HepG2 (cell line): ENCODE results near the gene GPR148. TPM values are rescaled to one million over a fixed set of nuclear protein-coding genes. Genes with fewer than 3 reads are reported as not detected.

Source experiments
- ATAC-seq: fragments of 200-7000 bp; cut with Tn5 transposase; 3 replicates; pipeline ENCODE4 v1.9.1; 2020; ENCODE audit warnings: mild to moderate bottlenecking, moderate library complexity
- BruUV-seq: library from RNA; stranded (reverse); fragments of 400-500 nt; replicated peaks from 2 replicates; lab custom pipeline; 2021; lab: Mats Ljungman, UMichigan
- CTCF ChIA-PET: fragments of 300-600 bp; formaldehyde crosslinking; extraction: SDS; loops from one replicate; lab custom pipeline; 2021; ENCODE audit warnings: low total read pairs, inconsistent platforms, low intra/inter-chr PET ratio; lab: Yijun Ruan, JAX
- POLR2A ChIA-PET: fragments of 350-600 bp; sonication (Branson Sonifier 250); formaldehyde crosslinking; loops from one replicate; lab custom pipeline; 2020; ENCODE audit warnings: antibody characterized with exemption, inconsistent platforms; lab: Yijun Ruan, JAX
- DNase-seq: peaks from one replicate; pipeline ENCODE4 v3.0.0-alpha.2; 2015; ENCODE audit warnings: low spot score
- FAIRE-seq: peaks from 3 replicates; lab custom pipeline; 2011; peaks lifted over from hg19 to GRCh38; lab: Jason Lieb, UNC
- H2AFZ ChIP-seq: one replicate; pipeline ENCODE4 v1.6.1; 2011; ENCODE audit warnings: low read length, inconsistent platforms
- H3K27ac ChIP-seq: fragments of 300-600 bp; 3 replicates; pipeline ENCODE4 v1.8.0; 2011; ENCODE audit warnings: mixed run types, mild to moderate bottlenecking, mixed read lengths, low read length, inconsistent platforms; ENCODE audit not compliant: insufficient read depth; ENCODE audit errors: extremely low read length
- H3K27me3 ChIP-seq, 2 experiments: fragments of 200-600 bp in 1 of 2; 2 replicates in 1 of 2; 3 replicates in 1 of 2; pipeline versions ENCODE4 v1.6.0 to v1.8.0; 2011; ENCODE audit warnings: low read length in 2 of 2, mild to moderate bottlenecking in 2 of 2, moderate library complexity in 2 of 2, inconsistent platforms in 1 of 2; ENCODE audit not compliant: insufficient read depth in 2 of 2, control insufficient read depth in 1 of 2
- H3K36me3 ChIP-seq, 2 experiments: fragments of 200-600 bp in 1 of 2; replicated peaks in 1 of 2; 2 replicates in 1 of 2; 3 replicates in 1 of 2; pipeline versions ENCODE4 v1.5.1 to v1.8.0; 2011; ENCODE audit warnings: low read length in 2 of 2, inconsistent platforms in 1 of 2; ENCODE audit not compliant: insufficient read depth in 2 of 2, control insufficient read depth in 1 of 2
- H3K4me1 ChIP-seq: 2 replicates; pipeline ENCODE4 v1.5.1; 2012; ENCODE audit warnings: low read length, inconsistent platforms; ENCODE audit not compliant: insufficient read depth
- H3K4me2 ChIP-seq: 2 replicates; pipeline ENCODE4 v1.6.0; 2011; ENCODE audit warnings: low read depth, low read length, inconsistent platforms
- H3K4me3 ChIP-seq, 3 experiments: fragments of 200-600 bp in 1 of 3; sonication (generic), shearing (Covaris generic) in 1 of 3; replicated peaks in 1 of 3; 2 replicates each; pipeline ENCODE4 v1.5.1; 2011 to 2016; ENCODE audit warnings: low read length in 3 of 3, inconsistent platforms in 2 of 3, low read depth in 2 of 3, mild to moderate bottlenecking in 2 of 3, control low read depth in 1 of 3, mixed read lengths in 1 of 3; ENCODE audit not compliant: insufficient read depth in 1 of 3
- H3K79me2 ChIP-seq: one replicate; pipeline ENCODE4 v1.6.1; 2011; ENCODE audit warnings: low read length, inconsistent platforms; ENCODE audit not compliant: insufficient read depth
- H3K9ac ChIP-seq: 2 replicates; pipeline ENCODE4 v1.6.0; 2011; ENCODE audit warnings: mild to moderate bottlenecking, low read depth, low read length, inconsistent platforms; ENCODE audit not compliant: insufficient read depth
- H3K9me3 ChIP-seq: 2 replicates; pipeline ENCODE4 v1.5.1; 2012; ENCODE audit warnings: mild to moderate bottlenecking, low read length
- H4K20me1 ChIP-seq: 2 replicates; pipeline ENCODE4 v1.6.0; 2011; ENCODE audit warnings: inconsistent platforms, mild to moderate bottlenecking, low read length, moderate library complexity; ENCODE audit not compliant: insufficient read depth
- ARNT ChIP-seq: fragments of 450-650 bp; IDR thresholded peaks from 2 replicates; pipeline ENCODE4 v1.6.1; 2017
- GPN1 ChIP-seq: sonication (generic); formaldehyde crosslinking; IDR thresholded peaks from 2 replicates; pipeline ENCODE4 v1.5.1; 2020; ENCODE audit warnings: missing genetic modification reagents, borderline replicate concordance
- ZFP41 ChIP-seq: sonication (generic); formaldehyde crosslinking; IDR thresholded peaks from 2 replicates; pipeline ENCODE4 v1.4.0; 2020; ENCODE audit warnings: mild to moderate bottlenecking, missing genetic modification reagents, borderline replicate concordance
- ZNF225 ChIP-seq: sonication (generic); formaldehyde crosslinking; IDR thresholded peaks from 2 replicates; pipeline ENCODE4 v1.4.0; 2020; ENCODE audit warnings: mild to moderate bottlenecking, missing genetic modification reagents
- ZNF674 ChIP-seq: sonication (generic); formaldehyde crosslinking; IDR thresholded peaks from 2 replicates; pipeline ENCODE4 v1.5.0; 2020; ENCODE audit warnings: low read depth, mild to moderate bottlenecking, missing genetic modification reagents
- ZSCAN29 ChIP-seq: sonication (generic); formaldehyde crosslinking; conservative IDR thresholded peaks from 2 replicates; pipeline ENCODE4 v1.4.0; 2020; ENCODE audit warnings: mild to moderate bottlenecking, missing genetic modification reagents
- WGBS: methylation state at CpG from one replicate; pipeline ENCODE4 v1.1.6; 2017; ENCODE audit warnings: low lambda C conversion rate; 5-methylcytosine and 5-hydroxymethylcytosine counted together
- in situ Hi-C: cut with HindIII; loops from 2 replicates; pipeline ENCODE4 v1.10.0; 2017; ENCODE audit warnings: low pct_unique_long_range_greater_than_20kb; ENCODE audit not compliant: extremely low pct_ligation_motif_present
- intact Hi-C: fragments of 100-400 bp; cut with micrococcal nuclease; formaldehyde crosslinking; loops from one replicate; pipeline ENCODE4 v1.10.0; 2022; ENCODE audit not compliant: unreplicated experiment
- polyA plus RNA-seq, 8 experiments: library from polyadenylated mRNA; depleted of rRNA in 3 of 8; stranded (reverse) in 7 of 8; unstranded in 1 of 8; fragments of >200 nt; fragmentation: Illumina TruSeq in 4 of 8; extraction: Trizol in 4 of 8; gene quantifications; 2 replicates each; pipeline versions ENCODE4 v1.2.1 to v1.2.3, GENCODE V29; 2011 to 2016; ENCODE audit warnings: low read depth in 4 of 8, missing spikeins in 1 of 8, mixed read lengths in 1 of 8; ENCODE audit not compliant: insufficient read depth in 1 of 8
- total RNA-seq, 5 experiments: library from RNA; depleted of rRNA; stranded (reverse); fragments of >200 nt; fragmentation: Illumina TruSeq; extraction: Trizol; gene quantifications; 2 replicates each; pipeline ENCODE4 v1.2.3, GENCODE V29; 2016; ENCODE audit warnings: low read depth in 1 of 5
- TF ChIP-seq, protein P1 (sequence below): IDR thresholded peaks from 2 replicates; pipeline ENCODE4 v1.6.1; 2016; ENCODE audit warnings: low read depth, missing genetic modification reagents, missing compliant biosample characterization
- TF ChIP-seq, protein P2 (sequence below): sonication (generic); formaldehyde crosslinking; IDR thresholded peaks from 2 replicates; pipeline ENCODE4 v1.4.0; 2020; ENCODE audit warnings: missing genetic modification reagents
- TF ChIP-seq, protein P3 (sequence below): sonication (generic); formaldehyde crosslinking; conservative IDR thresholded peaks from 2 replicates; pipeline ENCODE4 v1.4.0; 2020; ENCODE audit warnings: missing genetic modification reagents
- TF ChIP-seq, protein P4 (sequence below): sonication (generic); formaldehyde crosslinking; IDR thresholded peaks from 2 replicates; pipeline ENCODE4 v1.9.0; 2021; ENCODE audit warnings: missing genetic modification reagents, borderline replicate concordance

GPR148 gene
- total and polyA plus RNA-seq, 2 of the 13 experiments (the other 11 are each of a cell fraction or from before 2014, with no cell fraction given), result not detected

DNA sequence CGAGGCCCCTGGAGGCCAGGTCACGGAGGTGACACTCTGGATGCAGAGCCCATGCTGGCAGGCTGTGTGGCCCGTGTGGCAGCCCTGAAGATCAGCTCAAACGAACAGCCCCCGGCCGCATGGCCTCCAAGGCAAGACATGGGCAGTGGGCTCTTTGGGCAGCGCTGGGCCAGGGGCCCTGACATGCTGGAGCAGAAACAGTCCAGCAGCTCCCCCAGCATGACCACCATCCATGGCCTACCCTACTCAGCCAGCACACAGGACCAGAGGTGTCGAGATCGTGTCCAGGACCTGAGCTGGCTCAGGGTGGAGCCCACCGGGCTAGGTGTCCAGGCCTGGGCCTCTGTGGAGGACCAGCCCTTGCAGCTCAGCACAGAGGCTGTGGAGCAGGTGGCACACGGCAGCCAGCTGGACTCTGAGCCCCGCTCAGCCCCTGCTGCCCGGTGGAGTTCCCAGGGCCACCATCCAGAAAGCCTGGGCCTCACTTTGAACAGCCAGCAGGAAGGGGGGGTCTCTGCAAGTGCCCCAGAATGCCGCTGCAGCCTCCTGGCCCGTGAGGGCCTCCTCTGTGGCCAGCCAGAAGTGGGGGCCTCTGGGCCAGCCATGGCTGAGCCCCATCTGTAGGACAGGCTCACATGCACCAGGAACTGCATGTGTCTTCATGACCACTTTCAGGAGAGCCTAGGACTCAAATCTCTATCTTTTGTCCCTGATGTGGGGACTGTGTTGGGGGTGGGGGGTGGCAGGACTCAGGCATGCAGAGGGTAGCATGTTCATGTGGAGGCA lies 35.4 kb downstream of the GPR148 start:
- no peak overlapping the region for H3K9ac ChIP-seq
- FAIRE-seq (no peak), DNase-seq (no peak), ATAC-seq (no peak)
- CTCF ChIA-PET, result no interaction called here
- no peaks in the 10 kb centered on the region for H3K36me3 ChIP-seq
- no peaks in the 10 kb centered on the region for H3K4me1 ChIP-seq
- no peaks in the 10 kb centered on the region for H3K79me2 ChIP-seq
- POLR2A ChIA-PET, result no interaction called here
- H2AFZ ChIP-seq, result no peak overlapping the region
- in situ Hi-C loops, result no loop called here
- H3K4me2 ChIP-seq, result no peak overlapping the region
- no peak overlapping the region for H3K27ac ChIP-seq
- WGBS, result 23% methylated on average over 6 of the region's 15 CpGs
- H3K4me3 ChIP-seq, result no peak overlapping the region
- intact Hi-C loops, result no loop called here
- no TSS peak for BruUV-seq
- no peaks in the 10 kb centered on the region for H3K9me3 ChIP-seq
- H4K20me1 ChIP-seq, result no peaks in the 10 kb centered on the region
- H3K27me3 ChIP-seq, result peaks cover 4 to 36% of the 10 kb centered on the region in 2 experiments; a peak in 3 of 5 replicates
- TF ChIP-seq ZNF674 (CRISPR knock-in tag), result no peak
- TF ChIP-seq, protein P1, sequence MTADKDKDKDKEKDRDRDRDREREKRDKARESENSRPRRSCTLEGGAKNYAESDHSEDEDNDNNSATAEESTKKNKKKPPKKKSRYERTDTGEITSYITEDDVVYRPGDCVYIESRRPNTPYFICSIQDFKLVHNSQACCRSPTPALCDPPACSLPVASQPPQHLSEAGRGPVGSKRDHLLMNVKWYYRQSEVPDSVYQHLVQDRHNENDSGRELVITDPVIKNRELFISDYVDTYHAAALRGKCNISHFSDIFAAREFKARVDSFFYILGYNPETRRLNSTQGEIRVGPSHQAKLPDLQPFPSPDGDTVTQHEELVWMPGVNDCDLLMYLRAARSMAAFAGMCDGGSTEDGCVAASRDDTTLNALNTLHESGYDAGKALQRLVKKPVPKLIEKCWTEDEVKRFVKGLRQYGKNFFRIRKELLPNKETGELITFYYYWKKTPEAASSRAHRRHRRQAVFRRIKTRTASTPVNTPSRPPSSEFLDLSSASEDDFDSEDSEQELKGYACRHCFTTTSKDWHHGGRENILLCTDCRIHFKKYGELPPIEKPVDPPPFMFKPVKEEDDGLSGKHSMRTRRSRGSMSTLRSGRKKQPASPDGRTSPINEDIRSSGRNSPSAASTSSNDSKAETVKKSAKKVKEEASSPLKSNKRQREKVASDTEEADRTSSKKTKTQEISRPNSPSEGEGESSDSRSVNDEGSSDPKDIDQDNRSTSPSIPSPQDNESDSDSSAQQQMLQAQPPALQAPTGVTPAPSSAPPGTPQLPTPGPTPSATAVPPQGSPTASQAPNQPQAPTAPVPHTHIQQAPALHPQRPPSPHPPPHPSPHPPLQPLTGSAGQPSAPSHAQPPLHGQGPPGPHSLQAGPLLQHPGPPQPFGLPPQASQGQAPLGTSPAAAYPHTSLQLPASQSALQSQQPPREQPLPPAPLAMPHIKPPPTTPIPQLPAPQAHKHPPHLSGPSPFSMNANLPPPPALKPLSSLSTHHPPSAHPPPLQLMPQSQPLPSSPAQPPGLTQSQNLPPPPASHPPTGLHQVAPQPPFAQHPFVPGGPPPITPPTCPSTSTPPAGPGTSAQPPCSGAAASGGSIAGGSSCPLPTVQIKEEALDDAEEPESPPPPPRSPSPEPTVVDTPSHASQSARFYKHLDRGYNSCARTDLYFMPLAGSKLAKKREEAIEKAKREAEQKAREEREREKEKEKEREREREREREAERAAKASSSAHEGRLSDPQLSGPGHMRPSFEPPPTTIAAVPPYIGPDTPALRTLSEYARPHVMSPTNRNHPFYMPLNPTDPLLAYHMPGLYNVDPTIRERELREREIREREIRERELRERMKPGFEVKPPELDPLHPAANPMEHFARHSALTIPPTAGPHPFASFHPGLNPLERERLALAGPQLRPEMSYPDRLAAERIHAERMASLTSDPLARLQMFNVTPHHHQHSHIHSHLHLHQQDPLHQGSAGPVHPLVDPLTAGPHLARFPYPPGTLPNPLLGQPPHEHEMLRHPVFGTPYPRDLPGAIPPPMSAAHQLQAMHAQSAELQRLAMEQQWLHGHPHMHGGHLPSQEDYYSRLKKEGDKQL, result no peak
- TF ChIP-seq, protein P2, sequence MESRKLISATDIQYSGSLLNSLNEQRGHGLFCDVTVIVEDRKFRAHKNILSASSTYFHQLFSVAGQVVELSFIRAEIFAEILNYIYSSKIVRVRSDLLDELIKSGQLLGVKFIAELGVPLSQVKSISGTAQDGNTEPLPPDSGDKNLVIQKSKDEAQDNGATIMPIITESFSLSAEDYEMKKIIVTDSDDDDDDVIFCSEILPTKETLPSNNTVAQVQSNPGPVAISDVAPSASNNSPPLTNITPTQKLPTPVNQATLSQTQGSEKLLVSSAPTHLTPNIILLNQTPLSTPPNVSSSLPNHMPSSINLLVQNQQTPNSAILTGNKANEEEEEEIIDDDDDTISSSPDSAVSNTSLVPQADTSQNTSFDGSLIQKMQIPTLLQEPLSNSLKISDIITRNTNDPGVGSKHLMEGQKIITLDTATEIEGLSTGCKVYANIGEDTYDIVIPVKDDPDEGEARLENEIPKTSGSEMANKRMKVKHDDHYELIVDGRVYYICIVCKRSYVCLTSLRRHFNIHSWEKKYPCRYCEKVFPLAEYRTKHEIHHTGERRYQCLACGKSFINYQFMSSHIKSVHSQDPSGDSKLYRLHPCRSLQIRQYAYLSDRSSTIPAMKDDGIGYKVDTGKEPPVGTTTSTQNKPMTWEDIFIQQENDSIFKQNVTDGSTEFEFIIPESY (CRISPR knock-in tag), result no peak
- no peak for TF ChIP-seq GPN1 (CRISPR knock-in tag)
- TF ChIP-seq, protein P3, sequence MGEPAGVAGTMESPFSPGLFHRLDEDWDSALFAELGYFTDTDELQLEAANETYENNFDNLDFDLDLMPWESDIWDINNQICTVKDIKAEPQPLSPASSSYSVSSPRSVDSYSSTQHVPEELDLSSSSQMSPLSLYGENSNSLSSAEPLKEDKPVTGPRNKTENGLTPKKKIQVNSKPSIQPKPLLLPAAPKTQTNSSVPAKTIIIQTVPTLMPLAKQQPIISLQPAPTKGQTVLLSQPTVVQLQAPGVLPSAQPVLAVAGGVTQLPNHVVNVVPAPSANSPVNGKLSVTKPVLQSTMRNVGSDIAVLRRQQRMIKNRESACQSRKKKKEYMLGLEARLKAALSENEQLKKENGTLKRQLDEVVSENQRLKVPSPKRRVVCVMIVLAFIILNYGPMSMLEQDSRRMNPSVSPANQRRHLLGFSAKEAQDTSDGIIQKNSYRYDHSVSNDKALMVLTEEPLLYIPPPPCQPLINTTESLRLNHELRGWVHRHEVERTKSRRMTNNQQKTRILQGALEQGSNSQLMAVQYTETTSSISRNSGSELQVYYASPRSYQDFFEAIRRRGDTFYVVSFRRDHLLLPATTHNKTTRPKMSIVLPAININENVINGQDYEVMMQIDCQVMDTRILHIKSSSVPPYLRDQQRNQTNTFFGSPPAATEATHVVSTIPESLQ, result no peak
- TF ChIP-seq ZNF225 (CRISPR knock-in tag), result no peak
- no peak for TF ChIP-seq ARNT
- TF ChIP-seq, protein P4, sequence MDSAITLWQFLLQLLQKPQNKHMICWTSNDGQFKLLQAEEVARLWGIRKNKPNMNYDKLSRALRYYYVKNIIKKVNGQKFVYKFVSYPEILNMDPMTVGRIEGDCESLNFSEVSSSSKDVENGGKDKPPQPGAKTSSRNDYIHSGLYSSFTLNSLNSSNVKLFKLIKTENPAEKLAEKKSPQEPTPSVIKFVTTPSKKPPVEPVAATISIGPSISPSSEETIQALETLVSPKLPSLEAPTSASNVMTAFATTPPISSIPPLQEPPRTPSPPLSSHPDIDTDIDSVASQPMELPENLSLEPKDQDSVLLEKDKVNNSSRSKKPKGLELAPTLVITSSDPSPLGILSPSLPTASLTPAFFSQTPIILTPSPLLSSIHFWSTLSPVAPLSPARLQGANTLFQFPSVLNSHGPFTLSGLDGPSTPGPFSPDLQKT, result no peak
- TF ChIP-seq ZFP41 (CRISPR knock-in tag), result no peak
- TF ChIP-seq ZSCAN29 (CRISPR knock-in tag), result no peak
